Ascending aorta (tissue), 2 donors: ENCODE results near the gene MXI1. TPM values are rescaled to one million over a fixed set of nuclear protein-coding genes. Genes with fewer than 3 reads are reported as not detected.

Source experiments
- DNase-seq, 2 donors: peaks; one replicate each; pipeline ENCODE4 v3.0.0-alpha.2; 2019; ENCODE audit warnings: low spot score in 2 of 2
- H3K27ac ChIP-seq, 2 donors: fragments of 200-600 bp; sonication (generic); one replicate each; pipeline ENCODE4 v1.5.1; 2016 to 2017; ENCODE audit warnings: mild to moderate bottlenecking in 1 of 2
- H3K27me3 ChIP-seq: fragments of 200-600 bp; sonication (generic); one replicate; pipeline ENCODE4 v1.5.1; 2017
- H3K36me3 ChIP-seq, 2 donors: fragments of 200-600 bp; sonication (generic); one replicate each; pipeline ENCODE4 v1.5.1; 2016
- H3K4me1 ChIP-seq, 2 donors: fragments of 200-600 bp; sonication (generic); one replicate each; pipeline ENCODE4 v1.5.1; 2016 to 2017; ENCODE audit warnings: mild to moderate bottlenecking in 1 of 2
- H3K4me3 ChIP-seq, 2 donors: fragments of 200-600 bp; sonication (generic); one replicate each; pipeline ENCODE4 v1.5.1; 2016 to 2017; ENCODE audit warnings: mild to moderate bottlenecking in 1 of 2
- H3K9me3 ChIP-seq, 2 donors: fragments of 200-600 bp; sonication (generic); one replicate each; pipeline ENCODE4 v1.5.1; 2016
- intact Hi-C: fragments of 100-400 bp; cut with DNase I; formaldehyde crosslinking; loops from one replicate; pipeline ENCODE4 v1.15.1; 2023
- total RNA-seq: library from RNA; depleted of rRNA; stranded (reverse); fragments of >200 nt; gene quantifications from one replicate; pipeline ENCODE4 v1.1.0, GENCODE V29; 2016
- TF ChIP-seq, protein P1 (sequence below), 3 experiments: fragments of 200-600 bp in 2 of 3; fragments of 450-650 bp in 1 of 3; sonication (generic) in 2 of 3; IDR thresholded peaks; one replicate each; pipeline ENCODE4 v1.5.1; 2016 to 2019; ENCODE audit warnings: antibody characterized with exemption in 3 of 3, mild to moderate bottlenecking in 1 of 3, moderate library complexity in 1 of 3

MXI1 gene
- total RNA-seq, 1 donor from 2014 or later: 95.0 TPM

GRCh38 chr10:110169586-110169985 lies 37.8 kb upstream of the MXI1 start:
- H3K27me3 ChIP-seq: no peaks in the 10 kb centered on the region
- peaks cover 0 to 9% of the 10 kb centered on the region in 2 donors for H3K4me1 ChIP-seq
- no peaks in the 10 kb centered on the region for H3K36me3 ChIP-seq
- intact Hi-C loops: no loop called here
- TF ChIP-seq, protein P1, sequence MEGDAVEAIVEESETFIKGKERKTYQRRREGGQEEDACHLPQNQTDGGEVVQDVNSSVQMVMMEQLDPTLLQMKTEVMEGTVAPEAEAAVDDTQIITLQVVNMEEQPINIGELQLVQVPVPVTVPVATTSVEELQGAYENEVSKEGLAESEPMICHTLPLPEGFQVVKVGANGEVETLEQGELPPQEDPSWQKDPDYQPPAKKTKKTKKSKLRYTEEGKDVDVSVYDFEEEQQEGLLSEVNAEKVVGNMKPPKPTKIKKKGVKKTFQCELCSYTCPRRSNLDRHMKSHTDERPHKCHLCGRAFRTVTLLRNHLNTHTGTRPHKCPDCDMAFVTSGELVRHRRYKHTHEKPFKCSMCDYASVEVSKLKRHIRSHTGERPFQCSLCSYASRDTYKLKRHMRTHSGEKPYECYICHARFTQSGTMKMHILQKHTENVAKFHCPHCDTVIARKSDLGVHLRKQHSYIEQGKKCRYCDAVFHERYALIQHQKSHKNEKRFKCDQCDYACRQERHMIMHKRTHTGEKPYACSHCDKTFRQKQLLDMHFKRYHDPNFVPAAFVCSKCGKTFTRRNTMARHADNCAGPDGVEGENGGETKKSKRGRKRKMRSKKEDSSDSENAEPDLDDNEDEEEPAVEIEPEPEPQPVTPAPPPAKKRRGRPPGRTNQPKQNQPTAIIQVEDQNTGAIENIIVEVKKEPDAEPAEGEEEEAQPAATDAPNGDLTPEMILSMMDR (IDR thresholded peaks at IDR 0.05): no peak
- no peaks in the 10 kb centered on the region for H3K9me3 ChIP-seq
- DNase-seq: no peak
- no peak overlapping the region for H3K27ac ChIP-seq
- H3K4me3 ChIP-seq: no peak overlapping the region

DNA sequence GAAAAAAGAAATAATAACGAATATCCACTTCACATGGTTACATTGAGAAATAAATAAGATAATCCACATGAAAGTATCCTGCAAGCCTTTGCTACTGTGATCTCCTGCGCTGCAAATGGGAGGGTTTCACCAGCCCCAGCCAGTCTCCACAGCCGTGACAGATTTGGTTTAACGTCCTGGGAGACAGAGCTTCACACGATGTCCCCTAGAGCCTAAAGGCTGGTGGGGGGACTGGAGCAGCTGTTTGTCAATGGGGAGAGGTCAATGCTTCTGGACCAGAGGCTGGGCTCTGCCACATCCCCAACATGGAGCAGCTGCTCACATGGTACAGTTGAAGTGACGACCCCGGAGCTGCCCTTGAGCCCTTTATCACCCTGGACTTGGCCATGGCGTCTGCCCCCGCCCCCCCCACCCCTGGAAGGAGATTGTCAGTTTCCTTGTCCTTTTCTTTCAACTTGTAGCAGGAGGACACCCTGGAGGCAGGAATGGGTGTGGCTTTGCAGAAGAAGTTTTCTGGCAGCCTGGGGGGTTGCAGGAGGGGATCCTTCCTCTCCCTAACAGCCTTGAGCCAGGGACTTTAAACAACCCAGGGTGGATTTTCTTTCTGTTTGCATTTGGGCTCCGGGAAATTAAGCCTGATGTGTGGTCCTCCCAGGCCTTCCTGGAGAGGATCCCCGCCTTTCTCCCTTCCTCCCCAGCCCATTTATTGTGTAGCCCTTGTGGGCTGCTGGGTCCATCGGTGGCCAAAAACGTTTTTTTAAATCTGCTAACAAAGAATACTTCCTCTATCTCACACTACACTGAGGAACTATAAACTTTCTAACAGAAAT lies 37.0 kb upstream of the MXI1 start:
- Histone ChIP-seq H3K36me3 (no peaks in the 10 kb centered on the region), H3K27me3 (no peaks in the 10 kb centered on the region), H3K9me3 (no peaks in the 10 kb centered on the region), H3K27ac (no peak overlapping the region), H3K4me3 (no peak overlapping the region), H3K4me1 (peaks cover 0 to 9% of the 10 kb centered on the region in 2 donors)
- DNase-seq: no peak
- intact Hi-C loops: no loop called here
- TF ChIP-seq, protein P1 (IDR thresholded peaks at IDR 0.05): no peak

DNA sequence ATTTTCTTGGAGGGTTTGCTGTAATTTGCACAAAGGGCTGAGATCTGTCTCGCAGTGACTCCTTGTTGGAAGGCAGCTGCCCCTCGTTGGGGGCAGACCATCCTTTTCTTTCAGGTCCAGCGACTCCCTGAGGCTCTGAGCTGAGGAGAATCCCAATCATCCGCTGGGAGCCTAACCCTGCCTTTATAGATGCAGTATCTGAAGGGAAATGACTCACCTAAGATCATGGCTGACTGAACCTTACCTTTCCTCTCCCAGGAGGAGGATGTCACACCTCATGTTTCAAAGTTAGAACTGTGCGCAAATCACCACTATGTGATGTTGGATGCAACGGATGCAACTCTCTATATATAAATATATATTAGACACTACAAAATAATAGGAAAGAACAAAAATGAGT lies 36.4 kb upstream of the MXI1 start:
- TF ChIP-seq, protein P1 (IDR thresholded peaks at IDR 0.05): no peak
- H3K27ac ChIP-seq: no peak overlapping the region
- DNase-seq: no peak
- no peaks in the 10 kb centered on the region for H3K9me3 ChIP-seq
- intact Hi-C loops: no loop called here
- H3K36me3 ChIP-seq: no peaks in the 10 kb centered on the region
- no peak overlapping the region for H3K4me3 ChIP-seq
- H3K27me3 ChIP-seq: no peaks in the 10 kb centered on the region
- H3K4me1 ChIP-seq: peaks cover 0 to 9% of the 10 kb centered on the region in 2 donors

DNA sequence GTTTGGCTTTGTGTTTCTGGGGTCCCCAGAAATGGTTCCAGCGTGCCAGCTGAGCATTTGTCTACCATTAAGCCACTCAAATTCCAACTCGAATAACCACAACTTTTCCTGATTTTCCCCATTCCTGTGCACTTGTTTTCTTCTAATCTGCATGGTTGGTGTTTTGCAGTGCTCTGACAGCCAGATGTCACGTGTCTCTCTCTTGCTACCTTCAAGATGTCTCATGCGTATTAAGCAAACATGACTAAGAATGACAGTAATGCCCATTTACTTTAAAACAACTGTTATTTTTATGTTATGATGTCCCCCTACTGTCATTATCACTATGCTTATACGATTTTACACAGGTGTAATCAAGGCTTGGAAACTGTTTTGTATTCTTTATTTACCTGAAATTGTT lies 35.2 kb upstream of the MXI1 start:
- DNase-seq: no peak
- H3K27ac ChIP-seq: no peak overlapping the region
- H3K27me3 ChIP-seq: no peaks in the 10 kb centered on the region

GRCh38 chr10:110174201-110174600 lies 33.2 kb upstream of the MXI1 start:
- no peak for DNase-seq
- Histone ChIP-seq H3K27me3 (no peaks in the 10 kb centered on the region), H3K9me3 (no peaks in the 10 kb centered on the region), H3K36me3 (no peaks in the 10 kb centered on the region), H3K4me1 (peaks cover 0 to 3% of the 10 kb centered on the region in 2 donors), H3K4me3 (no peak overlapping the region), H3K27ac (no peak overlapping the region)
- TF ChIP-seq, protein P1 (IDR thresholded peaks at IDR 0.05): no peak
- intact Hi-C loops: no loop called here

More for the DNA sequence above, 35.2 kb upstream of the MXI1 start:
- intact Hi-C loops: no loop called here
- Histone ChIP-seq H3K4me3 (no peak overlapping the region), H3K36me3 (no peaks in the 10 kb centered on the region), H3K4me1 (peaks cover 0 to 9% of the 10 kb centered on the region in 2 donors), H3K9me3 (no peaks in the 10 kb centered on the region)
- TF ChIP-seq, protein P1 (IDR thresholded peaks at IDR 0.05): no peak
